ENCODE data around the gene C21orf58. TPM values are rescaled to one million over a fixed set of nuclear protein-coding genes. Genes with fewer than 3 reads are reported as not detected.

Gene C21orf58
- total and polyA plus RNA-seq, 2 donors from 2014 or later = 0.67 to 2.7 TPM

DNA sequence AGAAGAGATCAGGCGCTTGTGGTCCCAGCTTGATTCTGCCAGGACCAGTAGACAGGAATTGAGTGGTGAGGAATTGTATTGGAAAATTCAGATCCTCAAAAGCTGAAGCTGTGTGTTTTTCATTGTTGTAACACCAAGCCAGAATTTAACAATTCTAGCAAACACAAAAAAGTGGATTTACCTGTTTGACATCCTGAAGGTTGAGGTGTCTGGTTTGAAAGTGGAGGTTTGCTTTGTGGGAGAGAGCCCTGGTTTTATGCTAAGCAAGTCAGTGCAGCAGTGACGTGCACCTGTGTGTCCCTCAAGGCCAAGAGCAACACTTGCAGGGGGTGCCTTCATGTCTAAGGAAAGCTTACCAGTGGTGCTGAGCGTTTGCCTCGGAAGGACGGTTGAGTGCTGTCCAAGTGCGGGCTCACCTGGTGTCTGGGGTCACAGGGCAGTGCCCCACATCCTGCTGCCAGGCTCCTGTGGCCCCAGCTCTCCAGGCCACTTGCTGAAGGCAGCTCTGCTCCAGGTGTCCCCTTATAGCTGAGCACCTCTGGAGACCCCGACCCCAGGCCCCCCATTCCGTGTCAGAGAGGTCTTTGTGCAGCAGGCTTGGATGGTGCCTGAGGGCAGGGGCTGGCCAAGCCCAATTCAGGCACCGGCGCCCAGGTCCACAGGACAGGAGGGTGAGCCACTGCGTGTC, 27.9 kb upstream of the C21orf58 start:
- DNase-seq = no peak
- Histone ChIP-seq H3K36me3 (ENCODE audit: control insufficient read depth in 2 of 3, insufficient read depth in 3 of 3, low read length in 3 of 3) (peaks cover 3 to 50% (median 30%) of the 10 kb centered on the region in 3 donors), H3K9ac (ENCODE audit: low read length in 3 of 3) (no peak overlapping the region), H3K27ac (ENCODE audit: low read depth in 2 of 2, low read length in 2 of 2) (no peak overlapping the region), H3K9me3 (ENCODE audit: control insufficient read depth in 2 of 3, insufficient read depth in 1 of 3, low read length in 3 of 3) (no peaks in the 10 kb centered on the region), H3K27me3 (ENCODE audit: control insufficient read depth, insufficient read depth, low read length) (no peaks in the 10 kb centered on the region), H3K4me1 (ENCODE audit: control insufficient read depth in 2 of 3, insufficient read depth in 2 of 3, low read depth in 1 of 3, low read length in 3 of 3) (no peaks in the 10 kb centered on the region), H3K4me3 (ENCODE audit: low read length in 3 of 3) (no peak overlapping the region)
- TF ChIP-seq CTCF (IDR thresholded peaks at IDR 0.05; ENCODE audit: borderline replicate concordance, extremely low read depth, insufficient read depth) = no peak
- intact Hi-C loops (cut with DNase I) = no loop called here
- FAIRE-seq = no peak

DNA sequence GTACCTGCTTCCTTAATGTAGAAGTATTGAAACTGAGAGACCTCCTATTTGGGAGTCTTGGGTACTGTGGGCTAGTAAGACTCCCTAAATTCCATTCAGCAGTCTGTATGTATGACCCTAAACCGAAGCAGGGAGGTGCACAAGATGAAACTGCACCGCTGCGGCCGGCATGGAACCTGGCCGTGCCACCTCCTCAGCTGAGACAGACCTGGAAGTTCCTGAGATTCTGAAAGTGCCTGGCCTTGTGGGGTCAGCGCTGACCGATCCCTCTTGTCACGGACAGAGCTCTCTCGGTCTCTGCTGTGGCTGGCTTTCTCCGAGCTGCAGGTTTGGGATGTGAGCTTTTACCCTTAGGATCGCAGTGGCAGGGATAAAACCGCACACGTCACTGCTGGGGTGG, 27.3 kb upstream of the C21orf58 start:
- Histone ChIP-seq H3K9ac (ENCODE audit: low read length in 3 of 3) (no peak overlapping the region), H3K27me3 (ENCODE audit: control insufficient read depth, insufficient read depth, low read length) (no peaks in the 10 kb centered on the region), H3K4me1 (ENCODE audit: control insufficient read depth in 2 of 3, insufficient read depth in 2 of 3, low read depth in 1 of 3, low read length in 3 of 3) (no peaks in the 10 kb centered on the region), H3K27ac (ENCODE audit: low read depth in 2 of 2, low read length in 2 of 2) (no peak overlapping the region), H3K9me3 (ENCODE audit: control insufficient read depth in 2 of 3, insufficient read depth in 1 of 3, low read length in 3 of 3) (no peaks in the 10 kb centered on the region), H3K4me3 (ENCODE audit: low read length in 3 of 3) (no peak overlapping the region), H3K36me3 (ENCODE audit: control insufficient read depth in 2 of 3, insufficient read depth in 3 of 3, low read length in 3 of 3) (peaks cover 3 to 53% (median 29%) of the 10 kb centered on the region in 3 donors)
- DNase-seq (no peak), FAIRE-seq (no peak)
- no peak for TF ChIP-seq CTCF (IDR thresholded peaks at IDR 0.05; ENCODE audit: borderline replicate concordance, extremely low read depth, insufficient read depth)
- intact Hi-C loops (cut with DNase I) = no loop called here

DNA sequence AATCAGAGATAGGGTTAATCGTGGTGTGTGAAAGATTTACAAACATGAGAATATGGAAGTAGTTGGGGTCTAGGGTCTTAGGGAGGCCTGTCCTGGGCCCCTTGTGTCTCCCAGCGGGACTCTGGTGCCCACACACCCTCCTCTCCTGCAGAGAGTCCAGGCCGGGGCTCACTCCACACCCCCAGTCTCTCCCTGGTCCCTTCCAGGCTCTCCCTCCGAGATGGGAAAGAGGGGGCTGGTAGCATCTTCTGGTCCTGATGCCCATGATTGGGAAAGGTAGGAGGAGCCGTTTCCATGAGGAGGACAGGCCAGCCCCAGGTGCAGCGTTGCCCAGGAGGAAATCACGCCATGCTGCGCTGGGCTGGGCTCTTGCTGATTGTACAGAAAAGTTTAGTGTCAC, 26.9 kb upstream of the C21orf58 start:
- Histone ChIP-seq H3K4me3 (ENCODE audit: low read length in 3 of 3) (no peak overlapping the region), H3K27me3 (ENCODE audit: control insufficient read depth, insufficient read depth, low read length) (no peaks in the 10 kb centered on the region), H3K4me1 (ENCODE audit: control insufficient read depth in 2 of 3, insufficient read depth in 2 of 3, low read depth in 1 of 3, low read length in 3 of 3) (no peaks in the 10 kb centered on the region), H3K9ac (ENCODE audit: low read length in 3 of 3) (no peak overlapping the region), H3K9me3 (ENCODE audit: control insufficient read depth in 2 of 3, insufficient read depth in 1 of 3, low read length in 3 of 3) (no peaks in the 10 kb centered on the region), H3K36me3 (ENCODE audit: control insufficient read depth in 2 of 3, insufficient read depth in 3 of 3, low read length in 3 of 3) (peaks cover 3 to 56% (median 33%) of the 10 kb centered on the region in 3 donors), H3K27ac (ENCODE audit: low read depth in 2 of 2, low read length in 2 of 2) (no peak overlapping the region)
- FAIRE-seq (no peak), DNase-seq (no peak)
- intact Hi-C loops (cut with DNase I) = no loop called here
- no peak for TF ChIP-seq CTCF (IDR thresholded peaks at IDR 0.05; ENCODE audit: borderline replicate concordance, extremely low read depth, insufficient read depth)

Measured in kidney (tissue), 14 donors.